22Rv1 (cell line): ENCODE data around the gene CDK5RAP1.

Source experiments
- ZFX ChIP-seq: fragments of 450-650 bp; IDR thresholded peaks from 2 replicates; pipeline ENCODE4 v1.6.1; 2017; ENCODE audit warnings: antibody characterized with exemption, borderline replicate concordance
- TF ChIP-seq, protein P1 (sequence below): fragments of 450-650 bp; IDR thresholded peaks from 2 replicates; pipeline ENCODE4 v1.5.1; 2017; ENCODE audit warnings: mild to moderate bottlenecking

DNA sequence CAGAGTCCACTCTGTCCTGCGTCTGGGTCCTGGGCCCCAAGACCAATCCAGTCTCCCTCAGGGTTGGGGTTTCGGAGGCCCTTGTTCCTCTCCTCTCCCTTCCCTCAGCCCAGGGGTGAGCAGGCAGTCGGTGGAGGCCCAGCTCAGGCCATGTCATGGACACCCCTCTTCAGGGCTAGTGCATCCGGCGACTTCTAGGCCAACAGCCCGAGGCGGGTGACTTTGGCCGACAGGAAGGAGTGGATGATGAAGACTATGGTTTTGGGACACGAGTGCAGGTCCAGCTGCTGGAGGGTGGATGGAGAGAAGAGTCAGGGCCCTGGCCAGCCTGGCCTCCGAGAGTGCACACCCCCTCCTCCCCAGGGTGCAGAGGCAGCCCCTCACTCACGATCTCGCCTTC is 7.0 kb upstream of the CDK5RAP1 start:
- TF ChIP-seq, protein P1, sequence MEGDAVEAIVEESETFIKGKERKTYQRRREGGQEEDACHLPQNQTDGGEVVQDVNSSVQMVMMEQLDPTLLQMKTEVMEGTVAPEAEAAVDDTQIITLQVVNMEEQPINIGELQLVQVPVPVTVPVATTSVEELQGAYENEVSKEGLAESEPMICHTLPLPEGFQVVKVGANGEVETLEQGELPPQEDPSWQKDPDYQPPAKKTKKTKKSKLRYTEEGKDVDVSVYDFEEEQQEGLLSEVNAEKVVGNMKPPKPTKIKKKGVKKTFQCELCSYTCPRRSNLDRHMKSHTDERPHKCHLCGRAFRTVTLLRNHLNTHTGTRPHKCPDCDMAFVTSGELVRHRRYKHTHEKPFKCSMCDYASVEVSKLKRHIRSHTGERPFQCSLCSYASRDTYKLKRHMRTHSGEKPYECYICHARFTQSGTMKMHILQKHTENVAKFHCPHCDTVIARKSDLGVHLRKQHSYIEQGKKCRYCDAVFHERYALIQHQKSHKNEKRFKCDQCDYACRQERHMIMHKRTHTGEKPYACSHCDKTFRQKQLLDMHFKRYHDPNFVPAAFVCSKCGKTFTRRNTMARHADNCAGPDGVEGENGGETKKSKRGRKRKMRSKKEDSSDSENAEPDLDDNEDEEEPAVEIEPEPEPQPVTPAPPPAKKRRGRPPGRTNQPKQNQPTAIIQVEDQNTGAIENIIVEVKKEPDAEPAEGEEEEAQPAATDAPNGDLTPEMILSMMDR, result no peak
- TF ChIP-seq ZFX, result no peak
